ENCODE measurements around the gene TNRC18. TPM values are rescaled to one million over a fixed set of nuclear protein-coding genes. Genes with fewer than 3 reads are reported as not detected.
A peak's percentile ranks its signal among the peaks of the same experiment; 100 is the strongest.

Gene TNRC18
- total and polyA plus RNA-seq, 2 of the 8 experiments (the other 6 are each of a cell fraction or from before 2014, with no cell fraction given), result 1.7 to 8.6 TPM

- Histone ChIP-seq H2BK15ac (ENCODE audit: low read length) (no peak overlapping the region), H2BK12ac (ENCODE audit: low read depth, low read length) (no peak overlapping the region), H3K79me1 (ENCODE audit: low read depth, low read length) (no peaks in the 10 kb centered on the region; the same call in 1 of the 2 replicates), H3K4ac (replicated peaks; ENCODE audit: insufficient read length, low read depth, low read length) (no peak overlapping the region), H2AK5ac (ENCODE audit: low read depth, low read length) (no peak overlapping the region), H3K9me3 (ENCODE audit: insufficient read depth in 2 of 2, low read depth in 1 of 2, low read length in 1 of 2) (peaks cover 0 to 7% of the 10 kb centered on the region in 2 experiments; a peak in 1 of 4 replicates), H3K9ac (replicated peaks in 1 of 4; ENCODE audit: extremely low read depth in 1 of 4, low read depth in 3 of 4, low read length in 3 of 4) (no peak overlapping the region), H2BK20ac (ENCODE audit: low read length) (no peak overlapping the region), H3K27ac (ENCODE audit: low read depth, low read length) (no peak overlapping the region), H3K4me1 (replicated peaks in 1 of 4; ENCODE audit: control insufficient read depth in 3 of 4, insufficient read depth in 4 of 4, low read length in 3 of 4) (peaks cover 2 to 29% (median 20%) of the 10 kb centered on the region in 4 experiments), H4K20me1 (replicated peaks in 1 of 2; ENCODE audit: control insufficient read depth in 1 of 2, insufficient read depth in 2 of 2, low read length in 2 of 2) (peaks cover 8 to 10% of the 10 kb centered on the region in 2 experiments), H2BK5ac (ENCODE audit: low read depth, low read length) (no peak overlapping the region), H3K18ac (ENCODE audit: extremely low read depth, low read length) (no peak overlapping the region), H4K91ac (replicated peaks; ENCODE audit: insufficient read length, low read length) (no peak overlapping the region), H3K14ac (ENCODE audit: insufficient read length) (no peak overlapping the region), H3K23me2 (ENCODE audit: low read depth, low read length) (peaks cover 4% of the 10 kb centered on the region), H4K5ac (ENCODE audit: insufficient read length, low read depth, low read length) (no peak overlapping the region), H3K79me2 (ENCODE audit: control insufficient read depth in 1 of 2, insufficient read depth in 2 of 2, low read length in 2 of 2) (no peaks in the 10 kb centered on the region), H3K56ac (replicated peaks; ENCODE audit: insufficient read length, low read depth, low read length) (no peak overlapping the region), H2AFZ (ENCODE audit: low read length) (no peak overlapping the region), H3K36me3 (ENCODE audit: control insufficient read depth in 2 of 4, insufficient read depth in 4 of 4, low read length in 3 of 4) (no peaks in the 10 kb centered on the region), H3K23ac (ENCODE audit: insufficient read length) (no peak overlapping the region), H2BK120ac (replicated peaks; ENCODE audit: low read depth, low read length) (no peak overlapping the region), H3K4me2 (ENCODE audit: insufficient read depth in 1 of 2, low read depth in 2 of 2, low read length in 2 of 2) (peak overlapping the region; percentile 94 to 99), H3K27me3 (replicated peaks in 1 of 4; ENCODE audit: control insufficient read depth in 3 of 4, extremely low read depth in 1 of 4, insufficient read depth in 3 of 4, low read length in 3 of 4) (peaks cover 19 to 54% (median 53%) of the 10 kb centered on the region in 4 experiments), H4K8ac (ENCODE audit: extremely low read depth, insufficient read depth, low read length) (no peak overlapping the region), H3K4me3 (ENCODE audit: extremely low read depth in 1 of 4, insufficient read depth in 2 of 4, low read depth in 3 of 4, low read length in 4 of 4) (peak overlapping the region in 3 of 4 experiments; percentile 11 to 57 (median 19); a peak in 4 of 8 replicates)
- DNase-seq (ENCODE audit: low read depth in 1 of 2, low spot score in 2 of 2) (no peak), FAIRE-seq (no peak)
- ChIA-PET CTCF (ENCODE audit: partially characterized antibody) (interaction anchor here (0.7 to 11.0 kb wide), 11 partner anchors 10 to 170 kb away, joined by 3 to 73 read pairs (median 3); partner anchors contain the start of gene TNRC18), POLR2A (ENCODE audit: partially characterized antibody) (interaction anchor here (1.0 to 1.8 kb wide), 4 partner anchors 10 to 75 kb away, joined by 3 to 5 read pairs (median 4); no protein-coding TSS in a partner anchor)
- WGBS, 2 experiments (ENCODE audit: extremely low coverage in 1 of 2, insufficient coverage in 1 of 2, insufficient read length in 1 of 2, insufficient replicate concordance in 2 of 2, low coverage in 1 of 2, low lambda C conversion rate in 2 of 2, missing lambda C conversion rate in 1 of 2), result 4% methylated on average over 17 of the region's 23 CpGs; no CpG with 5 or more reads in 1 of the 2 experiments
- TF ChIP-seq SP1 (IDR thresholded peaks at IDR 0.05; ENCODE audit: low read depth, low read length) (no peak), CTBP2 (IDR thresholded peaks at IDR 0.05; ENCODE audit: borderline replicate concordance, insufficient read depth, insufficient read length, low read length) (peak; percentile 83), SIN3A (conservative IDR thresholded peaks at IDR 0.05 in 1 of 2, IDR thresholded peaks at IDR 0.05 in 1 of 2; ENCODE audit: low read depth in 1 of 2, low read length in 2 of 2) (peak; percentile 44 to 68; a peak in 2 of 4 replicates), TBP (IDR thresholded peaks at IDR 0.05; ENCODE audit: low read depth, low read length) (no peak), EZH2 (IDR thresholded peaks at IDR 0.05; ENCODE audit: low read depth, low read length, severe bottlenecking) (peak; percentile 1)
- TF ChIP-seq, protein P1, sequence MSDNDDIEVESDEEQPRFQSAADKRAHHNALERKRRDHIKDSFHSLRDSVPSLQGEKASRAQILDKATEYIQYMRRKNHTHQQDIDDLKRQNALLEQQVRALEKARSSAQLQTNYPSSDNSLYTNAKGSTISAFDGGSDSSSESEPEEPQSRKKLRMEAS (IDR thresholded peaks at IDR 0.05), result peak; percentile 37; the same call in 1 of the 2 replicates
These were observed 72.8 kb downstream of the TNRC18 start for GRCh38 chr7:5350600-5351385.
